H9 (cell line): ENCODE measurements around the gene ITGA11. TPM values are rescaled to one million over a fixed set of nuclear protein-coding genes. Genes with fewer than 3 reads are reported as not detected.

ENCODE experiments used
- DNase-seq: peaks from one replicate; pipeline ENCODE4 v3.0.0-alpha.2; 2017
- H2AFZ ChIP-seq: one replicate; pipeline ENCODE4 v1.6.1; 2013; ENCODE audit warnings: mild to moderate bottlenecking, low read length, control low read depth, moderate library complexity
- H2AK5ac ChIP-seq: 2 replicates; pipeline ENCODE4 v1.6.1; 2013; ENCODE audit warnings: low read length, control low read depth, mixed read lengths; ENCODE audit not compliant: insufficient read length
- H2BK120ac ChIP-seq: one replicate; pipeline ENCODE4 v1.6.1; 2013; ENCODE audit warnings: low read depth, mild to moderate bottlenecking, low read length, control low read depth, inconsistent platforms; ENCODE audit not compliant: poor library complexity, severe bottlenecking
- H2BK12ac ChIP-seq: 2 replicates; pipeline ENCODE4 v1.6.1; 2013; ENCODE audit warnings: low read length, control low read depth, mixed read lengths, low read depth; ENCODE audit not compliant: insufficient read length
- H2BK15ac ChIP-seq: 2 replicates; pipeline ENCODE4 v1.6.1; 2013; ENCODE audit warnings: low read depth, low read length, control low read depth
- H2BK20ac ChIP-seq: one replicate; pipeline ENCODE4 v1.6.1; 2013; ENCODE audit warnings: low read depth, mild to moderate bottlenecking, low read length, control low read depth, inconsistent platforms; ENCODE audit not compliant: poor library complexity, severe bottlenecking
- H2BK5ac ChIP-seq: 2 replicates; pipeline ENCODE4 v1.6.1; 2013; ENCODE audit warnings: low read length, control low read depth, mixed read lengths; ENCODE audit not compliant: insufficient read length
- H3K14ac ChIP-seq: 2 replicates; pipeline ENCODE4 v1.6.1; 2013; ENCODE audit warnings: low read length, control low read depth; ENCODE audit not compliant: insufficient read depth
- H3K18ac ChIP-seq: 2 replicates; pipeline ENCODE4 v1.6.1; 2013; ENCODE audit warnings: low read depth, mild to moderate bottlenecking, mixed read lengths, low read length, control low read depth; ENCODE audit not compliant: insufficient read length
- H3K23ac ChIP-seq: 2 replicates; pipeline ENCODE4 v1.6.1; 2013; ENCODE audit warnings: low read length, control low read depth, mixed read lengths, low read depth; ENCODE audit not compliant: insufficient read length
- H3K23me2 ChIP-seq: 2 replicates; pipeline ENCODE4 v1.6.1; 2013; ENCODE audit warnings: low read depth, mild to moderate bottlenecking, mixed read lengths, low read length, control low read depth; ENCODE audit not compliant: insufficient read length, poor library complexity, severe bottlenecking
- H3K27ac ChIP-seq: 2 replicates; pipeline ENCODE4 v1.5.1; 2013; ENCODE audit warnings: low read length, control low read depth, mixed read lengths, low read depth; ENCODE audit not compliant: insufficient read length
- H3K27me3 ChIP-seq: 2 replicates; pipeline ENCODE4 v1.6.1; 2013; ENCODE audit warnings: low read length, control low read depth, inconsistent platforms; ENCODE audit not compliant: insufficient read depth
- H3K4ac ChIP-seq: 2 replicates; pipeline ENCODE4 v1.6.1; 2013; ENCODE audit warnings: low read depth, mild to moderate bottlenecking, control low read depth, inconsistent platforms, low read length, moderate library complexity
- H3K4me1 ChIP-seq: 2 replicates; pipeline ENCODE4 v1.6.1; 2013; ENCODE audit warnings: low read length, control low read depth, inconsistent platforms; ENCODE audit not compliant: insufficient read depth
- H3K4me2 ChIP-seq: 2 replicates; pipeline ENCODE4 v1.6.1; 2013; ENCODE audit warnings: low read length, control low read depth, mixed read lengths; ENCODE audit not compliant: insufficient read length, insufficient read depth
- H3K56ac ChIP-seq: 2 replicates; pipeline ENCODE4 v1.6.1; 2013; ENCODE audit warnings: low read depth, mild to moderate bottlenecking, mixed read lengths, low read length, control low read depth; ENCODE audit not compliant: insufficient read length
- H3K79me1 ChIP-seq: 2 replicates; pipeline ENCODE4 v1.6.1; 2013; ENCODE audit warnings: low read depth, mild to moderate bottlenecking, moderate library complexity, low read length, control low read depth, inconsistent platforms; ENCODE audit not compliant: insufficient read depth, poor library complexity, severe bottlenecking
- H3K79me2 ChIP-seq: 2 replicates; pipeline ENCODE4 v1.6.1; 2013; ENCODE audit warnings: low read length, control low read depth, inconsistent platforms; ENCODE audit not compliant: insufficient read depth
- H3K9ac ChIP-seq: 2 replicates; pipeline ENCODE4 v1.6.1; 2013; ENCODE audit warnings: low read length, control low read depth, mixed read lengths; ENCODE audit not compliant: insufficient read length; ENCODE audit errors: extremely low read depth
- H3K9me3 ChIP-seq: one replicate; pipeline ENCODE4 v1.6.1; 2013; ENCODE audit warnings: low read depth, low read length, inconsistent platforms; ENCODE audit not compliant: control insufficient read depth
- H3T11ph ChIP-seq: one replicate; pipeline ENCODE4 v1.6.1; 2013; ENCODE audit warnings: mild to moderate bottlenecking, low read length, control low read depth, inconsistent platforms
- H4K20me1 ChIP-seq: one replicate; pipeline ENCODE4 v1.6.1; 2013; ENCODE audit not compliant: control insufficient read depth, insufficient read length, insufficient read depth
- H4K5ac ChIP-seq: 2 replicates; pipeline ENCODE4 v1.6.1; 2013; ENCODE audit warnings: low read depth, mild to moderate bottlenecking, mixed read lengths, low read length, control low read depth; ENCODE audit not compliant: insufficient read length
- H4K8ac ChIP-seq: replicated peaks from 2 replicates; pipeline ENCODE4 v1.6.1; 2013; ENCODE audit warnings: low read length, control low read depth, mixed read lengths, low read depth; ENCODE audit not compliant: insufficient read length
- H4K91ac ChIP-seq: 2 replicates; pipeline ENCODE4 v1.6.1; 2013; ENCODE audit warnings: low read depth, mild to moderate bottlenecking, moderate library complexity, mixed read lengths, low read length, control low read depth; ENCODE audit not compliant: insufficient read length
- H3K27ac Mint-ChIP-seq, 3 experiments: 2 replicates in 2 of 3; 3 replicates in 1 of 3; pipeline ENCODE4 v1.8.0; 2020 to 2021; ENCODE audit warnings: mixed read lengths in 3 of 3, mild to moderate bottlenecking in 1 of 3, moderate library complexity in 1 of 3
- H3K27me3 Mint-ChIP-seq: 2 replicates; pipeline ENCODE4 v1.8.0; 2021; ENCODE audit warnings: low read depth, mild to moderate bottlenecking, moderate library complexity, mixed read lengths
- H3K36me3 Mint-ChIP-seq, 3 experiments: 2 replicates in 2 of 3; 3 replicates in 1 of 3; pipeline ENCODE4 v1.8.0; 2020 to 2021; ENCODE audit warnings: low read depth in 3 of 3, mixed read lengths in 3 of 3; ENCODE audit not compliant: insufficient read depth in 1 of 3
- H3K4me1 Mint-ChIP-seq, 2 experiments: 2 replicates each; pipeline ENCODE4 v1.8.0; 2020; ENCODE audit warnings: mixed read lengths in 2 of 2
- H3K4me3 Mint-ChIP-seq, 2 experiments: 2 replicates in 1 of 2; 3 replicates in 1 of 2; pipeline ENCODE4 v1.8.0; 2020 to 2021; ENCODE audit warnings: mild to moderate bottlenecking in 2 of 2, mixed read lengths in 2 of 2, moderate library complexity in 1 of 2
- H3K9me3 Mint-ChIP-seq, 2 experiments: 2 replicates in 1 of 2; 3 replicates in 1 of 2; pipeline ENCODE4 v1.8.0; 2020; ENCODE audit warnings: mild to moderate bottlenecking in 2 of 2, mixed read lengths in 2 of 2, moderate library complexity in 1 of 2
- CTCF ChIP-seq: fragments of 200-600 bp; sonication (generic); conservative IDR thresholded peaks from 3 replicates; pipeline ENCODE4 v1.8.0; 2021; ENCODE audit warnings: antibody characterized with exemption, mild to moderate bottlenecking
- WGBS: extraction: QIAGEN DNeasy Blood & Tissue Kit; methylation state at CpG from one replicate; pipeline ENCODE4 v1.1.7; 2013; ENCODE audit warnings: missing lambda C conversion rate, low lambda C conversion rate, mixed read lengths; ENCODE audit not compliant: insufficient read length; ENCODE audit errors: extremely low coverage; 5-methylcytosine and 5-hydroxymethylcytosine counted together
- total RNA-seq: library from RNA; stranded (reverse); gene quantifications from 2 replicates; pipeline ENCODE4 v1.2.1, GENCODE V29; 2021

The ITGA11 gene
- total RNA-seq, 1 experiment from 2014 or later: 0.07 TPM

DNA sequence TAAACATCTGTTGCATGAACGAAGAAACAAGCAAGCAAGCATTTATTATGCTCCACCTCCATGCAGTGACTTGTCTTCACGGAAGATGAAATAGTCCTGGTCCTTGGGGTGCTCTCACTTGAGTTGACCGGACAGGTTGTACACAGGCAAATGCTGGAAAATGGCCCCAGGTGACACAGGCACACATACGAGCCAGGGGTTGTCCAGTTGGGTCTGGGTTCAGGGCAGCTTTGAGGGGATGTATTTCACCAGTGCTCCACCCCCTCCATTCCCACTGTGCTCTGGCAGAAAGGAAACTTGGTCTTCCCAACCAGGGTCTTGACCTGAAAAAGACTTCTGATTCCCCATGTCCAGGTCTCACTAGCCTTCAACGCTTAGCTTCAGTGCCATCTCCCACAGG lies 48.3 kb upstream of the ITGA11 start:
- H2AK5ac ChIP-seq: no peak overlapping the region
- H3K27me3 Mint-ChIP-seq: peaks cover 3% of the 10 kb centered on the region
- H3K4ac ChIP-seq: no peak overlapping the region
- H2BK15ac ChIP-seq: no peak overlapping the region
- H3K18ac ChIP-seq: no peak overlapping the region
- no peak overlapping the region for H2BK12ac ChIP-seq
- no peaks in the 10 kb centered on the region for H3K79me2 ChIP-seq
- no peak overlapping the region for H3K4me3 Mint-ChIP-seq
- TF ChIP-seq CTCF: no peak
- H3K23me2 ChIP-seq: no peaks in the 10 kb centered on the region
- no peak overlapping the region for H2BK5ac ChIP-seq
- no peak overlapping the region for H3K27ac Mint-ChIP-seq
- no peak overlapping the region for H3K9ac ChIP-seq
- no peaks in the 10 kb centered on the region for H3K36me3 Mint-ChIP-seq
- H3K4me2 ChIP-seq: no peak overlapping the region
- H3K56ac ChIP-seq: no peak overlapping the region
- WGBS: no CpG with 5 or more reads among the region's 5 CpGs
- H2BK120ac ChIP-seq: no peak overlapping the region
- DNase-seq: no peak
- peaks cover 1% of the 10 kb centered on the region; the same call in 1 of the 2 replicates for H3K4me1 ChIP-seq
- H2AFZ ChIP-seq: no peak overlapping the region
- peaks cover 2% of the 10 kb centered on the region in 2 experiments for H3K4me1 Mint-ChIP-seq
- no peaks in the 10 kb centered on the region for H3K9me3 Mint-ChIP-seq
- no peak overlapping the region for H3K27ac ChIP-seq
- no peaks in the 10 kb centered on the region for H3K27me3 ChIP-seq
- no peak overlapping the region for H2BK20ac ChIP-seq
- H3K9me3 ChIP-seq: no peaks in the 10 kb centered on the region
- no peak overlapping the region for H4K8ac ChIP-seq
- H4K5ac ChIP-seq: no peak overlapping the region
- H3K23ac ChIP-seq: no peak overlapping the region
- no peak overlapping the region for H3T11ph ChIP-seq
- H4K91ac ChIP-seq: no peak overlapping the region
- no peaks in the 10 kb centered on the region for H3K79me1 ChIP-seq
- H3K14ac ChIP-seq: no peak overlapping the region
- H4K20me1 ChIP-seq: no peaks in the 10 kb centered on the region
